GM21423 (cell line): ENCODE measurements around the gene PRKN.

Source experiments
- ATAC-seq: cut with Tn5 transposase; IDR thresholded peaks from one replicate; pipeline ENCODE4 v1.9.1; 2021; ENCODE audit warnings: mild to moderate bottlenecking, moderate library complexity; ENCODE audit not compliant: unreplicated experiment

Gene PRKN

GRCh38 chr6:162336359-162336758 lies 391.2 kb downstream of the PRKN start:
- ATAC-seq = no peak

- no peak for ATAC-seq
Observed at GRCh38 chr6:162332365-162332764, 395.2 kb downstream of the PRKN start.

GRCh38 chr6:162331911-162332310 lies 395.7 kb downstream of the PRKN start:
- ATAC-seq = no peak

GRCh38 chr6:162325826-162326225 lies 401.7 kb downstream of the PRKN start:
- ATAC-seq = no peak

- no peak for ATAC-seq
Observed at GRCh38 chr6:162325051-162325450, 402.5 kb downstream of the PRKN start.

GRCh38 chr6:162315291-162315690 lies 412.3 kb downstream of the PRKN start:
- ATAC-seq = no peak

GRCh38 chr6:162313922-162314660 lies 413.5 kb downstream of the PRKN start:
- ATAC-seq = no peak

GRCh38 chr6:162307865-162308264 lies 419.7 kb downstream of the PRKN start:
- no peak for ATAC-seq

GRCh38 chr6:162306616-162307015 lies 420.9 kb downstream of the PRKN start:
- no peak for ATAC-seq

- no peak for ATAC-seq
Observed at GRCh38 chr6:162301128-162301527, 426.4 kb downstream of the PRKN start.

- no peak for ATAC-seq
Observed at GRCh38 chr6:162294029-162294428, 433.5 kb downstream of the PRKN start.

- ATAC-seq = no peak
Observed at GRCh38 chr6:162292915-162293314, 434.7 kb downstream of the PRKN start.

- ATAC-seq = no peak
Observed at GRCh38 chr6:162290846-162291465, 436.6 kb downstream of the PRKN start.

- ATAC-seq = no peak
Observed at GRCh38 chr6:162289972-162290371, 437.6 kb downstream of the PRKN start.

GRCh38 chr6:162273986-162274385 lies 453.6 kb downstream of the PRKN start:
- no peak for ATAC-seq

- no peak for ATAC-seq
Observed at GRCh38 chr6:162271922-162272321, 455.6 kb downstream of the PRKN start.

- no peak for ATAC-seq
Observed at GRCh38 chr6:162270966-162271365, 456.6 kb downstream of the PRKN start.

GRCh38 chr6:162267641-162268040 lies 459.9 kb downstream of the PRKN start:
- ATAC-seq = no peak

- no peak for ATAC-seq
Observed at GRCh38 chr6:162267126-162267525, 460.4 kb downstream of the PRKN start.

GRCh38 chr6:162264581-162264980 lies 463.0 kb downstream of the PRKN start:
- ATAC-seq = no peak

GRCh38 chr6:162262466-162263196 lies 464.9 kb downstream of the PRKN start:
- ATAC-seq = no peak

GRCh38 chr6:162261598-162261997 lies 466.0 kb downstream of the PRKN start:
- ATAC-seq = no peak
